Kidney epithelial cell (primary cell): ENCODE data around the gene PRCD. TPM values are rescaled to one million over a fixed set of nuclear protein-coding genes. Genes with fewer than 3 reads are reported as not detected.
A peak's percentile ranks its signal among the peaks of the same experiment; 100 is the strongest.

Experiments
- DNase-seq: peaks from one replicate; pipeline ENCODE4 v3.0.0-alpha.2; 2010; ENCODE audit warnings: low read depth
- H3K27me3 ChIP-seq: 2 replicates; pipeline ENCODE4 v1.6.0; 2011; ENCODE audit warnings: low read length; ENCODE audit not compliant: control insufficient read depth, insufficient read depth
- H3K36me3 ChIP-seq: 2 replicates; pipeline ENCODE4 v1.5.1; 2011; ENCODE audit warnings: low read length; ENCODE audit not compliant: control insufficient read depth, insufficient read depth
- H3K4me3 ChIP-seq: 2 replicates; pipeline ENCODE4 v1.5.1; 2011; ENCODE audit warnings: low read depth, mild to moderate bottlenecking, control low read depth, low read length
- CTCF ChIP-seq: IDR thresholded peaks from 2 replicates; pipeline ENCODE4 v1.5.1; 2011; ENCODE audit warnings: mild to moderate bottlenecking, moderate library complexity, low read length, control low read depth, inconsistent platforms; ENCODE audit not compliant: insufficient read depth, poor library complexity, severe bottlenecking
- total RNA-seq: library from RNA; depleted of rRNA; stranded (reverse); fragments of >200 nt; gene quantifications from 2 replicates; pipeline ENCODE4 v1.2.3, GENCODE V29; 2015

The PRCD gene
- total RNA-seq, 1 donor from 2014 or later, result not detected

DNA sequence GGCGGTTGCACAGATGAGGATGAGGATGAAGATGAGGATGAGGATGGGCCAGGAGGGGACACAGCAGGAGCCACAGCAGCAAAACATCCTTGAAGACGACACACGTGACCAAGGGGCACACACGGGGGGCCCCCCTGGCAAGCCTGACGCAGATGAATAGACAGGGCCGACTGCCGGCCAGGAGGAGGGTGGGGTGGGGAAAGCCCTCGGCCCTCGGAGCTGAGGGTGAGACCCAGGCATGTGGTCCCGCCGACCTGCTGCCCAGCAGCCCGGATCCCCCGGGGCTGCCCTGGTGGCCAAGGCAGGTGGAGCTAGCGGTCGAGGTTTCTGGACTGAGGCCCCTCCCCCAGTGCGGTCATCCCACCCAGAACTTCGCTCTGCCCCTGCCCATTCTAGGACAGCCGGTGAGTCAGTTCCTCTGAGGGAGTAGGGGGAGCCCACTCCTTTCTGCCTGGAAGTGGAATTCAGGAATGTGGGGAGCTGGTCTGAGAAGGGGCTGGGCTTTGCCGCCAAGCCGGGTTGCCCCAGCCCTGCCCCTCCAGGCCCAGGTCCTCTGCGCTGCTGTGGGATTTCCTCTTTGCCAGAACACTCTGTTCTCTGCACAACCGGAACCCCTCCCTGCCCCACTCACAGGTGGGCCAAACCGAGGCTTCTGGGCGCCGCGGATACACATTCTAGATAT is 12.3 kb upstream of the PRCD start:
- TF ChIP-seq CTCF, result peak; percentile 22
- H3K4me3 ChIP-seq, result no peak overlapping the region
- H3K36me3 ChIP-seq, result no peaks in the 10 kb centered on the region
- peak; percentile 78 for DNase-seq
- H3K27me3 ChIP-seq, result no peaks in the 10 kb centered on the region

DNA sequence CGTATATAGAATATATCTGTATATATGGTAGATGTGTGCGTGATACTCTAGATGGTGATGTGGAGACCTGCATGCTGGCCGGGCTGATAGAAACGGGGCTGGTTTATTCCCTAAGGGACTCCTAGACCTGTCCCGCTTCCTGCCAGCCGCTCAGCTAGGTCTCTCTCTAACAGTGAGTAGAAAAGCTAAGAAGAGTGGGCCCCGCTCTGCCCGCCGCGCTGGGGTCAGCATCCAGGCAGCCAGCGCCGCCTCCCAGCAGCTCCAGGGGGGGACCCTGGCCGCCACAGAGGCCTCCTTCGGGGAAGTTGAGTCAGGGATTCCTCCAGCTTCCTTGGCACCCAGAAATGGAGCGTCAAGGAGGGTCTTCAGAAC is 11.7 kb upstream of the PRCD start:
- DNase-seq, result no peak
- Histone ChIP-seq H3K27me3 (no peaks in the 10 kb centered on the region), H3K36me3 (no peaks in the 10 kb centered on the region), H3K4me3 (no peak overlapping the region)
- TF ChIP-seq CTCF, result no peak

DNA sequence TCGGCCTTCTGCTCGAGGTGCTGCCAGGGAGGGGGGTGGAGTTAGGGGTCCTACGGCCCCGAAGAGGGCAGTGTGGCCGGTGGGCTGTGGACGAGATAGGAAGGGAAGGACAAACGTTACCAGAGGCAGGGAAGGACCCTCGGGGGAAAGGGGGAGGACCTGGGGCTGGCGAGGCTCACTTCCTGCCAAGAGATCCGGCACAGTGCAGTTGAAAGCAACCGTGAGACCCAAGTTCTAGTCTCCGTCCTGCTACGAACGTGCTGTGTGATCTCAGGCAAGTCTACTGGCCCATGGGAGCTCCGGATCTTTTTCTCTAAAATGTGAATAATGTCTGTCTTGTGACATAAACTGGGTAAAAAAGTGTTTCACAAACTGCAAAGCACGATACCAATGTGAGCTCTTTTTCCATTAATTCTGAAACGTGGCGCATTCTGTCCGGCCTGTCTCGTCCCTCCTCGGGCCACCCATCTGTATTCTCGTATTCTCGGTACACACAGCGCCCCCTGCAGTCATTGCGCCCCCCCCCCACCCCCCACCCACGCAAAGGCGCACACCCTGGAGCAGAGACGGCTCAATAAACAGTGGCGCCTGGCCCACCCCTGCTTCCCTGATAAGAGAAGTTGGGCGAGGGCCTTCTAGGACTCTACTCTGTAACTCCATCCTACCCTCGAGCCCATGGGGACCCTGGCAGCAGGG is 11.2 kb upstream of the PRCD start:
- Histone ChIP-seq H3K36me3 (no peaks in the 10 kb centered on the region), H3K27me3 (no peaks in the 10 kb centered on the region), H3K4me3 (no peak overlapping the region)
- DNase-seq, result no peak
- TF ChIP-seq CTCF, result peak; percentile 4

DNA sequence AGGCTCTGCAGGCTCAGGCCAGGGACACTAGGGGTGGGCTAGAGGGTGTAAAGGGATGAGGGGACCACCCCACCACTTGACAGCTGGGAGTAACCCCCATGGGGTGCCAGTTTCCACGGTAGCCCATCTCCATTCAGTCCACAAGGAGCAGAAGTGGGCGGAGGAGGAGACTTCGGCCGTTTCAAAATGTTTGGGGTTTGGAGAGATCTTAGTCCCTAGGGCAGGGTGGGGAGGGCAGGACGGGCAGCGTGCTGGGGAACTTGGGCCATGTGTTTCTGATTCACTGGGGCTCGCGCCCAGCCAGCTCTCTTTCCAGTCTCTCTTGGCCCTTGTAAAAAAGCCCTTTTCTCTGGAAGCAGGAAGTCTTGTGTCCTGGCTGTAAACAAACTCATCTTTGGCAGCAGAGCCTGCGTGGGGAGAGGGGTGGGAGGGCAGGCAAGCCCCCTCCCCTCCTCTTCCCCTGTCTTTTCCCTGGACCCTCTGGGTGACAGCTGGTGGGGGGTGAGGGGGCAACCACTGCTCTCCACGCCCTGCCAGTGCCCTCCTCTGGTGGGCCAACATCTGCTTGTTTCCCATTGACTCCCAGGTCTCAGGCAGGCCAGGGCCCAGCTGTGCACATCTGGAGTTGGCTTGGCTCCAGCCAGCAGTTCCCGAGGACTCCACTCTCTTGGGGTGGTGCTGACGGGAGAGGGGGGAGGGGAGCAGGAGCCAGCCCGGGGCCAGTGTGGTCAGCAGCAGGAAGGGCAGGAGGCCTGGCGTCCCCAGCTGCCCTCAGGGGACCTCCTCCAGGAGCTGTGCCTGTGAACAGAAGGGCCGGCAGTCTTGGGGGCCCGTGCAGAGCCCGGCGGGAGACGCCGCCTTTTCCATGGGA is 10.4 kb upstream of the PRCD start:
- no peaks in the 10 kb centered on the region for H3K27me3 ChIP-seq

GRCh38 chr17:76530095-76530723 is 9.6 kb upstream of the PRCD start:
- no peak for TF ChIP-seq CTCF
- H3K27me3 ChIP-seq, result no peaks in the 10 kb centered on the region
- DNase-seq, result no peak
- H3K36me3 ChIP-seq, result no peaks in the 10 kb centered on the region
- no peak overlapping the region for H3K4me3 ChIP-seq

More for the DNA sequence above, 10.4 kb upstream of the PRCD start:
- no peaks in the 10 kb centered on the region for H3K36me3 ChIP-seq
- no peak overlapping the region for H3K4me3 ChIP-seq
- no peak for DNase-seq
- no peak for TF ChIP-seq CTCF
